ENCODE results near the gene ULK1. TPM values are rescaled to one million over a fixed set of nuclear protein-coding genes. Genes with fewer than 3 reads are reported as not detected.

The ULK1 gene
- total and polyA plus RNA-seq, 2 of the 13 experiments (the other 11 are each of a cell fraction or from before 2014, with no cell fraction given), result 2.8 to 10.1 TPM

GRCh38 chr12:131907379-131908091 is 13.1 kb downstream of the ULK1 start (continued):
- TF ChIP-seq SIN3A (IDR thresholded peaks at IDR 0.05; ENCODE audit: borderline replicate concordance, low read depth, low read length) (no peak), SRSF1 (optimal IDR thresholded peaks at IDR 0.05; ENCODE audit: low read depth, low read length) (no peak), ETV6 (CRISPR knock-in tag; conservative IDR thresholded peaks at IDR 0.05) (no peak), ZNF83 (CRISPR knock-in tag; IDR thresholded peaks at IDR 0.05; ENCODE audit: borderline replicate concordance) (no peak)

DNA sequence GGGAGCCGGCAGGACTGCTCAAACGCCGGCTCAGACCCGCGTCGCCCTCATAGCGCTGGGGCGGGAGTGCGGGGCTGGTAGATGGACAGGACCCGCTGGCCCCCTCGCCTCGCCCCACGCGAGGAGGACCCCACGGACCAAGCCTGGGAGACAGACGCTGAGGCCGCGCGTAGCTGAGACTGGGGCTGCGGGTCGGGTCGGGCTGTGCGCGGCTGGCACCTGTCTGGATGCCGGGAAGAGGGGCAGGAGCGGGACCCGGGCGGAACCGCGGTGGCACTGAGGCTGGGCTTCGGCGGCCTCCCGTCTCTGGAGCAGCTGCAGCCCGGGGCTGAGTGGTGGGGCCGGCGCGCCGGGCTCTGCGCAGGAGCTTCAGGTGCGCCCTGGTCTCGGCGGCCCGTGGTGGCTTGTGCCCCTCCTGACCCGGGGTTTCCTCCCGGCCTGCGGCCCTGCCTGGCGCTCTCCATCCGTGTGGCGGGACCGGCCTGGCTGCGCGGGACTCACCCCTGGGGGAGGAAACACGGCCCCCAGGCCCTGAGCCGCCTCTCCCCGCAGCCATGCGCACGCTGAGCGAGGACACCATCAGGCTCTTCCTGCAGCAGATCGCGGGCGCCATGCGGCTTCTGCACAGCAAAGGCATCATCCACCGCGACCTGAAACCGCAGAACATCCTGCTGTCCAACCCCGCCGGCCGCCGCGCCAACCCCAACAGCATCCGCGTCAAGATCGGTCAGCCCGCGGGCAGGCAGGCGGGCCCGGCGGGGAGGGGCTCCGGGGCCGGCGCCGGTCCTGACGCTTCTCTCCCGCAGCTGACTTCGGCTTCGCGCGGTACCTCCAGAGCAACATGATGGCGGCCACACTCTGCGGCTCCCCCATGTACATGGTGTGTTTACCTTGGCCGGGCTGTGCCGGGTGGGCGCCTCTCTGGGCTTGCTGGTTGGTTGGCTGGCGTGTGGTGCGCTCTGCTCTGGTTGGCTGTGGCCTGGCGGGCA is 14.0 kb downstream of the ULK1 start:
- ATAC-seq, result no peak
- ChIA-PET CTCF (ENCODE audit: low intra/inter-chr PET ratio, low total read pairs) (no interaction called here), POLR2A (no interaction called here)
- H3K27me3 ChIP-seq (ENCODE audit: control insufficient read depth in 1 of 2, insufficient read depth in 2 of 2, low read length in 2 of 2), result no peaks in the 10 kb centered on the region
- H4K20me1 ChIP-seq (ENCODE audit: insufficient read depth, low read length), result peaks cover 16% of the 10 kb centered on the region; the same call in 1 of the 2 replicates
- no peak overlapping the region for H3K4me3 ChIP-seq (replicated peaks in 1 of 3; ENCODE audit: insufficient read depth in 1 of 3, low read depth in 2 of 3, low read length in 3 of 3)
- no TSS peak for BruUV-seq (replicated peaks)
- no peak for FAIRE-seq
- H3K36me3 ChIP-seq (replicated peaks in 1 of 2; ENCODE audit: control insufficient read depth in 1 of 2, insufficient read depth in 2 of 2, low read length in 2 of 2), result peaks cover 19 to 31% of the 10 kb centered on the region in 2 experiments; a peak in 4 of 5 replicates
- H3K79me2 ChIP-seq (ENCODE audit: insufficient read depth, low read length), result no peaks in the 10 kb centered on the region
- H3K9me3 ChIP-seq (ENCODE audit: low read length), result no peaks in the 10 kb centered on the region
- 99% methylated on average over 44 of the region's 96 CpGs for WGBS (ENCODE audit: low lambda C conversion rate)
- H3K9ac ChIP-seq (ENCODE audit: insufficient read depth, low read depth, low read length), result no peak overlapping the region
- H3K4me1 ChIP-seq (ENCODE audit: insufficient read depth, low read length), result peaks cover 11% of the 10 kb centered on the region; the same call in 1 of the 2 replicates
- TF ChIP-seq HOXA3 (CRISPR knock-in tag; IDR thresholded peaks at IDR 0.05), result 0 out of 2 replicates have a peak, but pooled peaks have one; percentile 5
- TF ChIP-seq, protein P1, sequence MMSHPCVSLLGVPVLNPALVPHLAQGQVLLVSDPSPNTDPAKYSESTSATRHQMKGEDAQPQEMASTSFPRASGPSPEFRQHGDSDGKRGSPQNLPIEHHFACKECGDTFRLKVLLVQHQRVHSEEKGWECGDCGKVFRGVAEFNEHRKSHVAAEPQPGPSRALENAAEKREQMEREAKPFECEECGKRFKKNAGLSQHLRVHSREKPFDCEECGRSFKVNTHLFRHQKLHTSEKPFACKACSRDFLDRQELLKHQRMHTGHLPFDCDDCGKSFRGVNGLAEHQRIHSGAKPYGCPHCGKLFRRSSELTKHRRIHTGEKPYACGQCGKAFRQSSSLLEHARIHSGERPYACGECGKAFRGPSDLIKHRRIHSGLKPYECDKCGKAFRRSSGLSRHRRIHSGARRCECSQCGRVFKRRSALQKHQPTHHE (CRISPR knock-in tag; IDR thresholded peaks at IDR 0.05; ENCODE audit: borderline replicate concordance), result no peak
- peak; percentile 54 for TF ChIP-seq RBFOX2 (IDR thresholded peaks at IDR 0.05; ENCODE audit: low read depth, low read length)
- no peak for DNase-seq (ENCODE audit: low spot score)
- H2AFZ ChIP-seq (ENCODE audit: low read length), result no peak overlapping the region
- intact Hi-C loops (cut with micrococcal nuclease; ENCODE audit: unreplicated experiment) (no loop called here), in situ Hi-C loops (cut with HindIII; ENCODE audit: extremely low pct_ligation_motif_present, low pct_unique_long_range_greater_than_20kb) (no loop called here)
- no peak overlapping the region for H3K27ac ChIP-seq (ENCODE audit: extremely low read length, insufficient read depth, low read length)
- no peak overlapping the region for H3K4me2 ChIP-seq (ENCODE audit: low read depth, low read length)

All from HepG2 (cell line).